ENCODE results near the gene ANXA2.

Gene ANXA2

GRCh38 chr15:60379525-60380274 is 18.1 kb downstream of the ANXA2 start:
- Histone ChIP-seq H4K91ac (ENCODE audit: low read depth, low read length) (peak overlapping the region; percentile 25), H3K9me3 (ENCODE audit: insufficient read depth, low read depth, low read length) (no peaks in the 10 kb centered on the region), H3K79me2 (ENCODE audit: control insufficient read depth, insufficient read depth, low read length, poor library complexity) (peaks cover 3% of the 10 kb centered on the region), H3K23ac (ENCODE audit: low read length) (peak overlapping the region; percentile 47), H3K4me1 (ENCODE audit: control insufficient read depth in 1 of 2, insufficient read depth in 2 of 2, low read length in 2 of 2) (peaks cover 12 to 21% of the 10 kb centered on the region in 2 experiments), H3K36me3 (ENCODE audit: control insufficient read depth in 1 of 2, insufficient read depth in 2 of 2, low read length in 2 of 2) (peaks cover 33 to 50% of the 10 kb centered on the region in 2 experiments), H2BK120ac (ENCODE audit: insufficient read depth, low read length, poor library complexity) (no peak overlapping the region), H3K14ac (ENCODE audit: low read length) (no peak overlapping the region), H2BK12ac (ENCODE audit: low read length) (no peak overlapping the region), H2AFZ (ENCODE audit: insufficient read depth, low read length, poor library complexity) (no peak overlapping the region), H3K27me3 (ENCODE audit: insufficient read depth, low read length) (no peaks in the 10 kb centered on the region), H2AK5ac (ENCODE audit: low read length) (no peak overlapping the region), H3K4me2 (ENCODE audit: low read length) (no peak overlapping the region), H4K8ac (ENCODE audit: low read depth, low read length) (no peak overlapping the region), H2BK5ac (ENCODE audit: low read depth, low read length, poor library complexity) (no peak overlapping the region), H3K9ac (ENCODE audit: low read length) (no peak overlapping the region), H3K79me1 (ENCODE audit: low read length) (peaks cover 7% of the 10 kb centered on the region), H4K12ac (ENCODE audit: low read depth, low read length) (peak overlapping the region; percentile 31), H3K18ac (ENCODE audit: low read length) (peak overlapping the region; percentile 5), H3K4me3 (ENCODE audit: low read depth, low read length) (no peak overlapping the region), H3K4ac (ENCODE audit: low read depth, low read length) (no peak overlapping the region), H3K27ac (ENCODE audit: low read depth, low read length) (peak overlapping the region; percentile 67)
- whole genome bisulfite sequencing (ENCODE audit: extremely low coverage, insufficient coverage, insufficient read length): no CpG with 5 or more reads among the region's 8 CpGs
- peak; percentile 83 to 97 for DNase-seq

- Histone ChIP-seq H3K18ac (ENCODE audit: low read length) (no peak overlapping the region), H3K14ac (ENCODE audit: low read length) (no peak overlapping the region), H3K4ac (ENCODE audit: low read depth, low read length) (no peak overlapping the region), H3K9me3 (ENCODE audit: insufficient read depth, low read depth, low read length) (no peaks in the 10 kb centered on the region), H3K27me3 (ENCODE audit: insufficient read depth, low read length) (no peaks in the 10 kb centered on the region), H3K23ac (ENCODE audit: low read length) (no peak overlapping the region), H3K36me3 (ENCODE audit: control insufficient read depth in 1 of 2, insufficient read depth in 2 of 2, low read length in 2 of 2) (peaks cover 33 to 53% of the 10 kb centered on the region in 2 experiments), H3K27ac (ENCODE audit: low read depth, low read length) (peak overlapping the region; percentile 61), H4K8ac (ENCODE audit: low read depth, low read length) (no peak overlapping the region), H2AFZ (ENCODE audit: insufficient read depth, low read length, poor library complexity) (no peak overlapping the region), H4K91ac (ENCODE audit: low read depth, low read length) (no peak overlapping the region), H3K79me1 (ENCODE audit: low read length) (peaks cover 7% of the 10 kb centered on the region), H2AK5ac (ENCODE audit: low read length) (no peak overlapping the region), H3K79me2 (ENCODE audit: control insufficient read depth, insufficient read depth, low read length, poor library complexity) (peaks cover 3% of the 10 kb centered on the region), H2BK120ac (ENCODE audit: insufficient read depth, low read length, poor library complexity) (no peak overlapping the region), H2BK5ac (ENCODE audit: low read depth, low read length, poor library complexity) (no peak overlapping the region), H3K9ac (ENCODE audit: low read length) (no peak overlapping the region), H2BK12ac (ENCODE audit: low read length) (no peak overlapping the region), H3K4me1 (ENCODE audit: control insufficient read depth in 1 of 2, insufficient read depth in 2 of 2, low read length in 2 of 2) (peaks cover 14 to 22% of the 10 kb centered on the region in 2 experiments), H3K4me3 (ENCODE audit: low read depth, low read length) (no peak overlapping the region), H3K4me2 (ENCODE audit: low read length) (no peak overlapping the region), H4K12ac (ENCODE audit: low read depth, low read length) (no peak overlapping the region)
- WGBS (ENCODE audit: extremely low coverage, insufficient coverage, insufficient read length): no CpG with 5 or more reads among the region's 1 CpG
- DNase-seq: no peak
Observed at GRCh38 chr15:60379185-60379524, 18.6 kb downstream of the ANXA2 start.

GRCh38 chr15:60376677-60377095 is 21.1 kb downstream of the ANXA2 start:
- Histone ChIP-seq H3K18ac (ENCODE audit: low read length) (no peak overlapping the region), H2BK5ac (ENCODE audit: low read depth, low read length, poor library complexity) (no peak overlapping the region), H3K27me3 (ENCODE audit: insufficient read depth, low read length) (no peaks in the 10 kb centered on the region), H3K36me3 (ENCODE audit: control insufficient read depth in 1 of 2, insufficient read depth in 2 of 2, low read length in 2 of 2) (peaks cover 35 to 53% of the 10 kb centered on the region in 2 experiments), H4K91ac (ENCODE audit: low read depth, low read length) (no peak overlapping the region), H3K23ac (ENCODE audit: low read length) (no peak overlapping the region), H2BK120ac (ENCODE audit: insufficient read depth, low read length, poor library complexity) (no peak overlapping the region), H2AFZ (ENCODE audit: insufficient read depth, low read length, poor library complexity) (no peak overlapping the region), H3K4ac (ENCODE audit: low read depth, low read length) (peak overlapping the region; percentile 9), H2BK12ac (ENCODE audit: low read length) (no peak overlapping the region), H3K14ac (ENCODE audit: low read length) (no peak overlapping the region), H3K4me2 (ENCODE audit: low read length) (no peak overlapping the region), H3K27ac (ENCODE audit: low read depth, low read length) (peak overlapping the region; percentile 2), H3K9me3 (ENCODE audit: insufficient read depth, low read depth, low read length) (no peaks in the 10 kb centered on the region), H4K8ac (ENCODE audit: low read depth, low read length) (no peak overlapping the region), H4K12ac (ENCODE audit: low read depth, low read length) (no peak overlapping the region), H3K4me3 (ENCODE audit: low read depth, low read length) (no peak overlapping the region), H3K79me1 (ENCODE audit: low read length) (peaks cover 19% of the 10 kb centered on the region), H3K79me2 (ENCODE audit: control insufficient read depth, insufficient read depth, low read length, poor library complexity) (peaks cover 3% of the 10 kb centered on the region), H3K4me1 (ENCODE audit: control insufficient read depth in 1 of 2, insufficient read depth in 2 of 2, low read length in 2 of 2) (peaks cover 20 to 30% of the 10 kb centered on the region in 2 experiments), H3K9ac (ENCODE audit: low read length) (no peak overlapping the region), H2AK5ac (ENCODE audit: low read length) (no peak overlapping the region)
- DNase-seq: no peak
- WGBS (ENCODE audit: extremely low coverage, insufficient coverage, insufficient read length): no CpG with 5 or more reads among the region's 12 CpGs

- Histone ChIP-seq H3K4me2 (ENCODE audit: low read length) (no peak overlapping the region), H3K9ac (ENCODE audit: low read length) (no peak overlapping the region), H3K79me1 (ENCODE audit: low read length) (peaks cover 26% of the 10 kb centered on the region), H4K12ac (ENCODE audit: low read depth, low read length) (no peak overlapping the region), H3K9me3 (ENCODE audit: insufficient read depth, low read depth, low read length) (no peaks in the 10 kb centered on the region), H2AFZ (ENCODE audit: insufficient read depth, low read length, poor library complexity) (no peak overlapping the region), H2BK5ac (ENCODE audit: low read depth, low read length, poor library complexity) (no peak overlapping the region), H4K8ac (ENCODE audit: low read depth, low read length) (no peak overlapping the region), H3K79me2 (ENCODE audit: control insufficient read depth, insufficient read depth, low read length, poor library complexity) (peaks cover 9% of the 10 kb centered on the region), H2AK5ac (ENCODE audit: low read length) (no peak overlapping the region), H3K18ac (ENCODE audit: low read length) (no peak overlapping the region), H3K23ac (ENCODE audit: low read length) (no peak overlapping the region), H3K27me3 (ENCODE audit: insufficient read depth, low read length) (no peaks in the 10 kb centered on the region), H3K14ac (ENCODE audit: low read length) (no peak overlapping the region), H4K91ac (ENCODE audit: low read depth, low read length) (no peak overlapping the region), H2BK120ac (ENCODE audit: insufficient read depth, low read length, poor library complexity) (no peak overlapping the region), H3K4me3 (ENCODE audit: low read depth, low read length) (no peak overlapping the region), H3K4ac (ENCODE audit: low read depth, low read length) (no peak overlapping the region), H3K36me3 (ENCODE audit: control insufficient read depth in 1 of 2, insufficient read depth in 2 of 2, low read length in 2 of 2) (peaks cover 41 to 56% of the 10 kb centered on the region in 2 experiments), H2BK12ac (ENCODE audit: low read length) (no peak overlapping the region), H3K27ac (ENCODE audit: low read depth, low read length) (peak overlapping the region; percentile 5), H3K4me1 (ENCODE audit: control insufficient read depth in 1 of 2, insufficient read depth in 2 of 2, low read length in 2 of 2) (peaks cover 20 to 33% of the 10 kb centered on the region in 2 experiments)
- no peak for DNase-seq
- no CpG with 5 or more reads among the region's 5 CpGs for WGBS (ENCODE audit: extremely low coverage, insufficient coverage, insufficient read length)
Observed at GRCh38 chr15:60375306-60375705, 22.5 kb downstream of the ANXA2 start.
